Upper lobe of left lung (tissue), 6 donors: ENCODE results near the gene CABLES1. TPM values are rescaled to one million over a fixed set of nuclear protein-coding genes. Genes with fewer than 3 reads are reported as not detected.

ENCODE experiments used
- ATAC-seq, 2 donors: fragments of 200-7000 bp; cut with Tn5 transposase; one replicate each; pipeline ENCODE4 v1.9.1; 2022; ENCODE audit warnings: mild to moderate bottlenecking in 2 of 2, moderate library complexity in 2 of 2; ENCODE audit not compliant: low FRiP score in 2 of 2
- DNase-seq, 2 donors: peaks; one replicate each; pipeline ENCODE4 v3.0.0-alpha.2; 2019 to 2020
- H3K27ac ChIP-seq, 4 donors: fragments of 200-600 bp; sonication (generic); one replicate each; pipeline ENCODE4 v1.5.1; 2016 to 2019
- H3K27me3 ChIP-seq, 4 donors: fragments of 200-600 bp; sonication (generic); one replicate each; pipeline ENCODE4 v1.5.1; 2017 to 2019
- H3K36me3 ChIP-seq, 4 donors: fragments of 200-600 bp; sonication (generic); one replicate each; pipeline ENCODE4 v1.5.1; 2016 to 2019
- H3K4me1 ChIP-seq, 4 donors: fragments of 200-600 bp; sonication (generic); one replicate each; pipeline ENCODE4 v1.5.1; 2018 to 2019
- H3K4me3 ChIP-seq, 4 donors: fragments of 200-600 bp; sonication (generic); one replicate each; pipeline ENCODE4 v1.5.1; 2017 to 2019; ENCODE audit warnings: mild to moderate bottlenecking in 2 of 4, moderate library complexity in 1 of 4
- H3K9me3 ChIP-seq, 4 donors: fragments of 200-600 bp; sonication (generic); one replicate each; pipeline ENCODE4 v1.5.1; 2018 to 2019
- CTCF ChIP-seq, 6 experiments: fragments of 450-650 bp in 4 of 6; fragments of 200-600 bp in 2 of 6; sonication (generic) in 2 of 6; IDR thresholded peaks; one replicate each; pipeline ENCODE4 v1.5.1; 2016 to 2019; ENCODE audit warnings: antibody characterized with exemption in 6 of 6
- EP300 ChIP-seq, 4 donors: sonication (generic); formaldehyde crosslinking; IDR thresholded peaks; one replicate each; pipeline ENCODE4 v1.5.1; 2017; ENCODE audit warnings: antibody characterized with exemption in 4 of 4, control low read depth in 2 of 4
- POLR2A ChIP-seq, 4 donors: fragments of 450-650 bp; IDR thresholded peaks; one replicate each; pipeline ENCODE4 v1.5.1; 2016 to 2017; ENCODE audit warnings: antibody characterized with exemption in 4 of 4, mild to moderate bottlenecking in 2 of 4
- POLR2AphosphoS5 ChIP-seq, 2 donors: sonication (generic); formaldehyde crosslinking; IDR thresholded peaks; one replicate each; pipeline ENCODE4 v1.5.1; 2017; ENCODE audit warnings: antibody characterized with exemption in 2 of 2
- WGBS, 2 donors: methylation state at CpG; one replicate each; pipeline ENCODE4 v1.1.5; 2017 to 2018; 5-methylcytosine and 5-hydroxymethylcytosine counted together
- total RNA-seq, 6 donors: library from RNA; depleted of rRNA in 4 of 6; stranded (reverse); fragments of >200 nt in 4 of 6; gene quantifications; one replicate each; pipeline versions ENCODE4 v1.1.0 to v1.2.1, GENCODE V29; 2016 to 2021
- donor health status: DM: no; HTN: no; CAD: no; lungs with moderate emphysema.
- donor health status: DM: no; HTN: yes; CAD: no; lungs with severe emphysema.

CABLES1 gene
- total RNA-seq, 6 donors from 2014 or later, result 24.6 to 63.9 (median 40.9) TPM

DNA sequence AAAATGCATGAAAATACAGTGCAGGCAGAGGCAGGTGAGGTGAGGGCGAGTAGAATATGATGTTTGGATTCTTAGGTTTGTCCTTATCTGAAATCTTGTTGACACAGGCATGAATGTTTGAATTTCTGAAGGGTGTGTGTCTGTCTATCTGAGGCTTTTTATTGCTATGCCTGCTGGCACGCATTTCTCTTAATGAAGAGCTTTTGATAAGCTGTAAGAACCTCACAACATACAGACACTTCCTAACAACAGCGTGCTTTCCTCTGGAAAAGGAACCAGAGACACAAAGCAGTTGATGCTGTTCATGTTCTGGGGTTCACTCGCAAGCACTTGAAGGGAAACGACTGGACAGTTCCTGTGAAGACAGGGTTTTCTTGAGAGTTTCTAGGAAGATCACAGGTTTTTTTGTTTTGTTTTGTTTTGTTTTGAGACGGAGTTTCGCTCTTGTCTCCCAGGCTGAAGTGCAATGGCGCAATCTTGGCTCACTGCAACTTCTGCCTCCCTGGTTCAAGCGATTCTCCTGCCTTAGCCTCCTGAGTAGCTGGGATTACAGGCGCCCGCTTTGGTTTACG, 33.3 kb upstream of the CABLES1 start:
- DNase-seq (no peak), ATAC-seq (peak; percentile 12 to 13)
- Histone ChIP-seq H3K27ac (peak overlapping the region; percentile 42 to 69 (median 59)), H3K9me3 (no peaks in the 10 kb centered on the region), H3K4me3 (no peak overlapping the region), H3K4me1 (peaks cover 0 to 10% (median 2%) of the 10 kb centered on the region in 4 donors), H3K27me3 (no peaks in the 10 kb centered on the region), H3K36me3 (no peaks in the 10 kb centered on the region)
- 54% methylated on average over 12 of the region's 12 CpGs for WGBS, 2 donors
- TF ChIP-seq POLR2AphosphoS5 (IDR thresholded peaks at IDR 0.05) (no peak), POLR2A (IDR thresholded peaks at IDR 0.05) (no peak), CTCF (IDR thresholded peaks at IDR 0.05) (no peak), EP300 (IDR thresholded peaks at IDR 0.05) (no peak)

DNA sequence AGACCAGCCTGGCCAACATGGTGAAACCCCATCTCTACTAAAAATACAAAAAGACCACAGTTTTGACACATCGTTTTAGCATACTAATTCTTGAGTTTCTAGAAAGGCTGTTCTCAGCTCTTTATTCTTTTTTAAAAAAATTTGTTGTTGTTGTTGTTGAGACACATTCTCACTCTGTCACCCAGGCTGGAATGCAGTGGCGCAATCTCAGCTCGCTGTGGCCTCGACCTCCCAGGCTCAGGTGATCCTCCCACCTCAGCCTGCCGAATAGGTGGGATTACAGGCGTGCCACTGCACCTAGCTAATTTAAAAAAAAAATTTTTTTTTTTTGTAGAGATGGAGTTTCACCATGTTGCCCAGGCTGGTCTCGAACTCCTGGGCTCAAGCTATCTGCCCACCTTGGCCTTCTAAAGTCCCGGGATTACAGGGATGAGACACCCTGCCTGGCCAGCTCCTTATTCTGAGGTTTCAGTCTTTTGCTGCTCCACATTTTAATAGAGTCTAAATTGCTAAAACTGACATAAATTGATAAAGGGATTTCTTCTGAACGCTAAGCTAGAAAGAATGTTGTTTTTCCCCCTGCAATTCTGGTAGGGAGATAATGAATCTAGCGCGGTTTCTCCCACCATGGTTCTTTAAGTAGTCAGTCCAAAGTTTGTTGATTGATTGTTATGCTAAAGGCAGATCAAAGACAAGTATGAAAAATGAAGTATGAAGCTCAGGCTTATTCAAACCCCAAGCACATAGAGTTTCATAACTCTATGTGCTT, 32.6 kb upstream of the CABLES1 start:
- 84 to 87% methylated on average over 11 of the region's 11 CpGs for WGBS, 2 donors
- DNase-seq (no peak), ATAC-seq (no peak)
- TF ChIP-seq POLR2A (IDR thresholded peaks at IDR 0.05), result no peak
- TF ChIP-seq EP300 (IDR thresholded peaks at IDR 0.05), result no peak
- no peak for TF ChIP-seq CTCF (IDR thresholded peaks at IDR 0.05)
- TF ChIP-seq POLR2AphosphoS5 (IDR thresholded peaks at IDR 0.05), result no peak
- Histone ChIP-seq H3K4me3 (no peak overlapping the region), H3K36me3 (no peaks in the 10 kb centered on the region), H3K27ac (peak overlapping the region in 3 of 4 donors; percentile 42 to 69 (median 66)), H3K9me3 (no peaks in the 10 kb centered on the region), H3K4me1 (peaks cover 0 to 12% (median 2%) of the 10 kb centered on the region in 4 donors), H3K27me3 (no peaks in the 10 kb centered on the region)

DNA sequence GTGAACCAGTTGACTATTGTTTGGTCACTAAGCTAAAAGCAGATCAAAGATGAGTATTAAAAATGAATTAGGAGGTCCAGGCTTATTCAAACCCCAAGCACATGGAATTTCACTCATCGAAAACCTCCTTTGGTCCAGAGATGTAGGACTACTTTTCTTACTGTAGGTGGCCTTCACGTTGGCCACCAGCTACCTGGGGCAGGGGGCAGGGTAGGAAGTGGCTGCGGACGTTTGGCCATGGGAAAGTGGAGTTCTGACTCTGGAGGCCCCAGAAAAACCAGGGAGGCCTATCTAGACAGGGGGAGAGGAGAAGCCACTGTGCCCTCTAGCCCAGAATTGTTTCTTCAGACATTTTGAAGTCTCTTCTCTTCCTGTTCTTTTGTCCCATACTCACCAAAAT, 31.8 kb upstream of the CABLES1 start:
- whole genome bisulfite sequencing, 2 donors, result 89 to 90% methylated on average over 4 of the region's 4 CpGs
- no peak for DNase-seq
- H3K9me3 ChIP-seq, result no peaks in the 10 kb centered on the region
- H3K4me3 ChIP-seq, result no peak overlapping the region
- peaks cover 0 to 12% (median 2%) of the 10 kb centered on the region in 4 donors for H3K4me1 ChIP-seq
- no peak overlapping the region for H3K27ac ChIP-seq
- TF ChIP-seq EP300 (IDR thresholded peaks at IDR 0.05) (no peak), CTCF (IDR thresholded peaks at IDR 0.05) (no peak), POLR2AphosphoS5 (IDR thresholded peaks at IDR 0.05) (no peak), POLR2A (IDR thresholded peaks at IDR 0.05) (no peak)
- no peaks in the 10 kb centered on the region for H3K27me3 ChIP-seq
- no peak for ATAC-seq
- H3K36me3 ChIP-seq, result no peaks in the 10 kb centered on the region

DNA sequence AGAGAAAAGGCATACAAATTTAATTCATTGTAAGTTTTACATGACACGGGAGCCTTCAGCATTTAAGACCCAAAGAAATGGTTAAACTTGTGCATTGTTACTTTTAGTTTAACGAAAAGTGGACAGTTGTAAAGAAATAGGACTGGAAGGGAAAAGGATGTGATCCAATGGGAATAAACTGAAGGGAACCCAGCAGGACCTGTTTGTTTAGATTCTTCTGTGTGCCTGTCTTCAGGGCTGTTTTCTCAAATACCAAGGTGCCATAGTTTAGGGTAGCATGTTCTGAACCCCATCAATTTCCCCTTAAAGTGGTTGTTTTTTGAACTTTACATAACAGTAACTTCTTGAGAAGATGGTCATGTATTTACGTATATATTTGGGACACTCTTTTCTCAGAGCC, 30.3 kb upstream of the CABLES1 start:
- Histone ChIP-seq H3K36me3 (no peaks in the 10 kb centered on the region), H3K4me3 (no peak overlapping the region), H3K27ac (no peak overlapping the region), H3K27me3 (no peaks in the 10 kb centered on the region), H3K9me3 (no peaks in the 10 kb centered on the region), H3K4me1 (peaks cover 0 to 12% (median under 1%) of the 10 kb centered on the region in 4 donors)
- WGBS, 2 donors, result 84 to 90% methylated on average over 3 of the region's 3 CpGs
- DNase-seq, result no peak
- TF ChIP-seq POLR2AphosphoS5 (IDR thresholded peaks at IDR 0.05), result no peak
- TF ChIP-seq CTCF (IDR thresholded peaks at IDR 0.05), result no peak
- no peak for TF ChIP-seq POLR2A (IDR thresholded peaks at IDR 0.05)
- TF ChIP-seq EP300 (IDR thresholded peaks at IDR 0.05), result no peak
- no peak for ATAC-seq
